ENCODE results near the gene GEMIN5.

- no peak for TF ChIP-seq TARDBP (CRISPR knock-in tag; IDR thresholded peaks at IDR 0.05)
- TF ChIP-seq PRDM10 (CRISPR knock-in tag; IDR thresholded peaks at IDR 0.05; ENCODE audit: low read depth) = no peak
- no peak for TF ChIP-seq USF2 (IDR thresholded peaks at IDR 0.05; ENCODE audit: low read depth, low read length)
- TF ChIP-seq USF2 (CRISPR knock-in tag; IDR thresholded peaks at IDR 0.05; ENCODE audit: borderline replicate concordance) = no peak
- TF ChIP-seq FOXM1 (CRISPR knock-in tag; IDR thresholded peaks at IDR 0.05) = no peak
- no peak for TF ChIP-seq MAX (IDR thresholded peaks at IDR 0.05)
- no peak for TF ChIP-seq FOSL2 (CRISPR knock-in tag; IDR thresholded peaks at IDR 0.05)
- TF ChIP-seq, protein P1, sequence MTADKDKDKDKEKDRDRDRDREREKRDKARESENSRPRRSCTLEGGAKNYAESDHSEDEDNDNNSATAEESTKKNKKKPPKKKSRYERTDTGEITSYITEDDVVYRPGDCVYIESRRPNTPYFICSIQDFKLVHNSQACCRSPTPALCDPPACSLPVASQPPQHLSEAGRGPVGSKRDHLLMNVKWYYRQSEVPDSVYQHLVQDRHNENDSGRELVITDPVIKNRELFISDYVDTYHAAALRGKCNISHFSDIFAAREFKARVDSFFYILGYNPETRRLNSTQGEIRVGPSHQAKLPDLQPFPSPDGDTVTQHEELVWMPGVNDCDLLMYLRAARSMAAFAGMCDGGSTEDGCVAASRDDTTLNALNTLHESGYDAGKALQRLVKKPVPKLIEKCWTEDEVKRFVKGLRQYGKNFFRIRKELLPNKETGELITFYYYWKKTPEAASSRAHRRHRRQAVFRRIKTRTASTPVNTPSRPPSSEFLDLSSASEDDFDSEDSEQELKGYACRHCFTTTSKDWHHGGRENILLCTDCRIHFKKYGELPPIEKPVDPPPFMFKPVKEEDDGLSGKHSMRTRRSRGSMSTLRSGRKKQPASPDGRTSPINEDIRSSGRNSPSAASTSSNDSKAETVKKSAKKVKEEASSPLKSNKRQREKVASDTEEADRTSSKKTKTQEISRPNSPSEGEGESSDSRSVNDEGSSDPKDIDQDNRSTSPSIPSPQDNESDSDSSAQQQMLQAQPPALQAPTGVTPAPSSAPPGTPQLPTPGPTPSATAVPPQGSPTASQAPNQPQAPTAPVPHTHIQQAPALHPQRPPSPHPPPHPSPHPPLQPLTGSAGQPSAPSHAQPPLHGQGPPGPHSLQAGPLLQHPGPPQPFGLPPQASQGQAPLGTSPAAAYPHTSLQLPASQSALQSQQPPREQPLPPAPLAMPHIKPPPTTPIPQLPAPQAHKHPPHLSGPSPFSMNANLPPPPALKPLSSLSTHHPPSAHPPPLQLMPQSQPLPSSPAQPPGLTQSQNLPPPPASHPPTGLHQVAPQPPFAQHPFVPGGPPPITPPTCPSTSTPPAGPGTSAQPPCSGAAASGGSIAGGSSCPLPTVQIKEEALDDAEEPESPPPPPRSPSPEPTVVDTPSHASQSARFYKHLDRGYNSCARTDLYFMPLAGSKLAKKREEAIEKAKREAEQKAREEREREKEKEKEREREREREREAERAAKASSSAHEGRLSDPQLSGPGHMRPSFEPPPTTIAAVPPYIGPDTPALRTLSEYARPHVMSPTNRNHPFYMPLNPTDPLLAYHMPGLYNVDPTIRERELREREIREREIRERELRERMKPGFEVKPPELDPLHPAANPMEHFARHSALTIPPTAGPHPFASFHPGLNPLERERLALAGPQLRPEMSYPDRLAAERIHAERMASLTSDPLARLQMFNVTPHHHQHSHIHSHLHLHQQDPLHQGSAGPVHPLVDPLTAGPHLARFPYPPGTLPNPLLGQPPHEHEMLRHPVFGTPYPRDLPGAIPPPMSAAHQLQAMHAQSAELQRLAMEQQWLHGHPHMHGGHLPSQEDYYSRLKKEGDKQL (CRISPR knock-in tag; IDR thresholded peaks at IDR 0.05; ENCODE audit: low read depth) = no peak
- no peak for TF ChIP-seq TAF15 (IDR thresholded peaks at IDR 0.05; ENCODE audit: low read depth, low read length, poor library complexity, severe bottlenecking)
- no peak for TF ChIP-seq FOXK1 (CRISPR knock-in tag; IDR thresholded peaks at IDR 0.05; ENCODE audit: borderline replicate concordance, low read depth)
- TF ChIP-seq CBFB (CRISPR knock-in tag; IDR thresholded peaks at IDR 0.05) = no peak
- no peak for TF ChIP-seq POLR2A (IDR thresholded peaks at IDR 0.05; ENCODE audit: insufficient read depth in 1 of 2, low read depth in 2 of 2, low read length in 2 of 2)
- TF ChIP-seq, protein P2, sequence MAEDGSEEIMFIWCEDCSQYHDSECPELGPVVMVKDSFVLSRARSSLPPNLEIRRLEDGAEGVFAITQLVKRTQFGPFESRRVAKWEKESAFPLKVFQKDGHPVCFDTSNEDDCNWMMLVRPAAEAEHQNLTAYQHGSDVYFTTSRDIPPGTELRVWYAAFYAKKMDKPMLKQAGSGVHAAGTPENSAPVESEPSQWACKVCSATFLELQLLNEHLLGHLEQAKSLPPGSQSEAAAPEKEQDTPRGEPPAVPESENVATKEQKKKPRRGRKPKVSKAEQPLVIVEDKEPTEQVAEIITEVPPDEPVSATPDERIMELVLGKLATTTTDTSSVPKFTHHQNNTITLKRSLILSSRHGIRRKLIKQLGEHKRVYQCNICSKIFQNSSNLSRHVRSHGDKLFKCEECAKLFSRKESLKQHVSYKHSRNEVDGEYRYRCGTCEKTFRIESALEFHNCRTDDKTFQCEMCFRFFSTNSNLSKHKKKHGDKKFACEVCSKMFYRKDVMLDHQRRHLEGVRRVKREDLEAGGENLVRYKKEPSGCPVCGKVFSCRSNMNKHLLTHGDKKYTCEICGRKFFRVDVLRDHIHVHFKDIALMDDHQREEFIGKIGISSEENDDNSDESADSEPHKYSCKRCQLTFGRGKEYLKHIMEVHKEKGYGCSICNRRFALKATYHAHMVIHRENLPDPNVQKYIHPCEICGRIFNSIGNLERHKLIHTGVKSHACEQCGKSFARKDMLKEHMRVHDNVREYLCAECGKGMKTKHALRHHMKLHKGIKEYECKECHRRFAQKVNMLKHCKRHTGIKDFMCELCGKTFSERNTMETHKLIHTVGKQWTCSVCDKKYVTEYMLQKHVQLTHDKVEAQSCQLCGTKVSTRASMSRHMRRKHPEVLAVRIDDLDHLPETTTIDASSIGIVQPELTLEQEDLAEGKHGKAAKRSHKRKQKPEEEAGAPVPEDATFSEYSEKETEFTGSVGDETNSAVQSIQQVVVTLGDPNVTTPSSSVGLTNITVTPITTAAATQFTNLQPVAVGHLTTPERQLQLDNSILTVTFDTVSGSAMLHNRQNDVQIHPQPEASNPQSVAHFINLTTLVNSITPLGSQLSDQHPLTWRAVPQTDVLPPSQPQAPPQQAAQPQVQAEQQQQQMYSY (CRISPR knock-in tag; IDR thresholded peaks at IDR 0.05) = no peak
These were observed 29.5 kb upstream of the GEMIN5 start for GRCh38 chr5:154967421-154968024.

Measured in HepG2 (cell line).